Type B pancreatic cell (in vitro differentiated cells): Measurements from ENCODE around the gene PDE8A. TPM values are rescaled to one million over a fixed set of nuclear protein-coding genes. Genes with fewer than 3 reads are reported as not detected.

Source experiments
- DNase-seq: peaks from one replicate; pipeline ENCODE4 v3.0.0; 2021; ENCODE audit warnings: mixed read lengths; ENCODE audit not compliant: unreplicated experiment; ENCODE audit errors: extremely low spot score
- H3K27ac Mint-ChIP-seq: 2 replicates; pipeline ENCODE4 v1.8.0; 2021; ENCODE audit warnings: mild to moderate bottlenecking, mixed read lengths
- H3K27me3 Mint-ChIP-seq: 2 replicates; pipeline ENCODE4 v1.8.0; 2021; ENCODE audit warnings: mixed read lengths
- H3K36me3 Mint-ChIP-seq: 2 replicates; pipeline ENCODE4 v1.8.0; 2021; ENCODE audit warnings: mixed read lengths
- H3K4me1 Mint-ChIP-seq: one replicate; pipeline ENCODE4 v1.8.0; 2021; ENCODE audit warnings: mixed read lengths; ENCODE audit not compliant: unreplicated experiment
- H3K4me3 Mint-ChIP-seq: 2 replicates; pipeline ENCODE4 v1.8.0; 2021; ENCODE audit warnings: mild to moderate bottlenecking, mixed read lengths
- H3K9me3 Mint-ChIP-seq: 2 replicates; pipeline ENCODE4 v1.8.0; 2021; ENCODE audit warnings: mixed read lengths
- total RNA-seq: library from RNA; stranded (reverse); gene quantifications from 2 replicates; pipeline ENCODE4 v1.2.1, GENCODE V29; 2021; ENCODE audit warnings: low replicate concordance
- TF ChIP-seq, protein P1 (sequence below): fragments of 200-600 bp; sonication (generic); conservative IDR thresholded peaks from 2 replicates; pipeline ENCODE4 v1.5.0; 2021; ENCODE audit warnings: antibody characterized with exemption, mild to moderate bottlenecking

PDE8A gene
- total RNA-seq, 1 donor from 2014 or later: 22.8 TPM

- H3K36me3 Mint-ChIP-seq: peaks cover 5% of the 10 kb centered on the region
- no peaks in the 10 kb centered on the region for H3K27me3 Mint-ChIP-seq
- TF ChIP-seq, protein P1, sequence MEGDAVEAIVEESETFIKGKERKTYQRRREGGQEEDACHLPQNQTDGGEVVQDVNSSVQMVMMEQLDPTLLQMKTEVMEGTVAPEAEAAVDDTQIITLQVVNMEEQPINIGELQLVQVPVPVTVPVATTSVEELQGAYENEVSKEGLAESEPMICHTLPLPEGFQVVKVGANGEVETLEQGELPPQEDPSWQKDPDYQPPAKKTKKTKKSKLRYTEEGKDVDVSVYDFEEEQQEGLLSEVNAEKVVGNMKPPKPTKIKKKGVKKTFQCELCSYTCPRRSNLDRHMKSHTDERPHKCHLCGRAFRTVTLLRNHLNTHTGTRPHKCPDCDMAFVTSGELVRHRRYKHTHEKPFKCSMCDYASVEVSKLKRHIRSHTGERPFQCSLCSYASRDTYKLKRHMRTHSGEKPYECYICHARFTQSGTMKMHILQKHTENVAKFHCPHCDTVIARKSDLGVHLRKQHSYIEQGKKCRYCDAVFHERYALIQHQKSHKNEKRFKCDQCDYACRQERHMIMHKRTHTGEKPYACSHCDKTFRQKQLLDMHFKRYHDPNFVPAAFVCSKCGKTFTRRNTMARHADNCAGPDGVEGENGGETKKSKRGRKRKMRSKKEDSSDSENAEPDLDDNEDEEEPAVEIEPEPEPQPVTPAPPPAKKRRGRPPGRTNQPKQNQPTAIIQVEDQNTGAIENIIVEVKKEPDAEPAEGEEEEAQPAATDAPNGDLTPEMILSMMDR: no peak
- no peak for DNase-seq
- H3K4me1 Mint-ChIP-seq: no peaks in the 10 kb centered on the region
- no peak overlapping the region for H3K4me3 Mint-ChIP-seq
- no peaks in the 10 kb centered on the region for H3K9me3 Mint-ChIP-seq
- no peak overlapping the region for H3K27ac Mint-ChIP-seq
Measured at GRCh38 chr15:85016275-85016674, 34.6 kb downstream of the PDE8A start.

DNA sequence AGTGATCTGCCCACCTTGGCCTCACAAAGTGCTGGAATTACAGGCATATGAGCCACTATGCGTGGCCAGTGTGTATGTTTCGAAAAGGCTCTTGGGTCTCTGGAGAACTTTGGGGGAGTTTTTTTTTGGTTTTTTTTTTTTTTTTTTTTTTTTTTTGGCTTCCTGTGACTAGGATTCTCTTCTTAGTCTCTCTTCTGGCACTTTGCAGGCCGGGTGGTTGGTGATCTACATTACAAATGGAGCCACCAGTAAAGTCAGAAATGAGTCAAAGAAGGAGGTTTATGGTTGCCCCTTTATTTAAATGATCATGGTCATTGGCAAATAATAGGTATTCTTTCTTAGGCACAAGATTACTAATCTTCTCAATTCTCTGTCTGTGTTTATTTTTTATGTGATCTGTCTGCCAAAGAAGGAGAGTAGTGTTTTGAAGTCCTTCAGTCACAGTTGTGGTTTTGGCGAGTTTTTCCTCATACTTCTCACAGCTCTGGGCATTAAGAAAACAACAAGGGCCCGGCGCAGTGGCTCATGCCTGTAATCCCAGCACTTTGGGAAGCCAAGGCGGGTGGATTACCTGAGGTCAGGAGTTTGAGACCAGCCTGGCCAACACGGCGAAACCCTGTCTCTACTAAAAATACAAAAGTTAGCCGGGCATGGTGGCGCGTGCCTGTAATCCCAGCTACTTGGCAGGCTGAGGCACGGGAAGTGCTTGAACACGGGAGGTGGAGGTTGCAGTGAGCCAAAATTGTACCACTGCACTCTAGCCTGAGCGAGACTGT lies 38.3 kb downstream of the PDE8A start:
- no peak overlapping the region for H3K27ac Mint-ChIP-seq
- TF ChIP-seq, protein P1: no peak
- no peaks in the 10 kb centered on the region for H3K27me3 Mint-ChIP-seq
- peaks cover 4% of the 10 kb centered on the region for H3K9me3 Mint-ChIP-seq
- no peak for DNase-seq
- no peak overlapping the region for H3K4me3 Mint-ChIP-seq
- peaks cover 8% of the 10 kb centered on the region for H3K4me1 Mint-ChIP-seq
- peaks cover 5% of the 10 kb centered on the region for H3K36me3 Mint-ChIP-seq

DNA sequence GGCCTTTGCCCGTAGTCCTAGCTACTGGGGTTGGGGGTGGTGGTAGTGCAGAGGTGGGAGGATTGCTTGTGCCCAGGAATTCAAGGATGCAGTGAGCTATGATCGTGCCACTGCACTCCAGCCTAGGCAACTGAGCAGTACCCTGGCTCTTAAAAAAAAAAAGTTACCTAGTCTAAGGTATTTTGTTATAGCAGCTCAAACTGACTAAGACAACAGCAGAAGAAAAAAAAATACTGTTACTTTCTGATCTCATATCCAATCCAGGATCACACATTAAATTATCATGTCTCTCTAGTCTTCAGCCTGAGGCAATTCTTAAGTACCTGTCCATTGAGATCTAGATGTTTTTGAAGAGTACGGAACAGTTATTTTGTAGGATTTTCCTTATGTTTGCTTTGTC lies 39.8 kb downstream of the PDE8A start:
- TF ChIP-seq, protein P1: no peak
- Mint-ChIP-seq H3K9me3 (peaks cover 4% of the 10 kb centered on the region), H3K27me3 (no peaks in the 10 kb centered on the region), H3K4me3 (no peak overlapping the region), H3K27ac (no peak overlapping the region), H3K36me3 (peaks cover 2% of the 10 kb centered on the region), H3K4me1 (peaks cover 11% of the 10 kb centered on the region)
- no peak for DNase-seq

- Mint-ChIP-seq H3K27me3 (no peaks in the 10 kb centered on the region), H3K9me3 (peaks cover 4% of the 10 kb centered on the region), H3K4me3 (no peak overlapping the region), H3K36me3 (no peaks in the 10 kb centered on the region), H3K4me1 (peaks cover 11% of the 10 kb centered on the region), H3K27ac (peak overlapping the region; percentile 6)
- TF ChIP-seq, protein P1: no peak
- DNase-seq: no peak
Measured at GRCh38 chr15:85022860-85023403, 41.3 kb downstream of the PDE8A start.

DNA sequence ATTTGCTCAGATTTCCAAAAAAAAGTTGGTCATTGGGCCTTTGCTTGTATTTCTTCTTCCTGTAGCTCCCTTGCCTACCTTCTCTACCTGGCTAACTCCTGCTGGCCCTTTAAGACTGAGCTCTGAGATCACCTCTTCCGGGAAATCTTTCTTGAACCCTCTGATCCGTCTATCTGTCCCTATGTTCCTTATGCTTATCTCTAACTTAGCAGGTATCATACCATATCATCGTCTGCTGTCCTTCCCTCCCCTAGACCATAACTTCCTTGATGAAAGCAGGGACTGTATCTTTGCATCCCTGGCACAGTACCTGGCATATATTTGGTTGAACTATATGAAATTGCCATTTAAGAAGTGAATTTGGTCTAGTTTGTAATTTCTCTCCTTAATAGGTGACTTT lies 42.3 kb downstream of the PDE8A start:
- Mint-ChIP-seq H3K36me3 (no peaks in the 10 kb centered on the region), H3K4me1 (peaks cover 16% of the 10 kb centered on the region), H3K27me3 (no peaks in the 10 kb centered on the region), H3K27ac (no peak overlapping the region), H3K4me3 (no peak overlapping the region), H3K9me3 (peaks cover 4% of the 10 kb centered on the region)
- DNase-seq: no peak
- TF ChIP-seq, protein P1: no peak
